ENCODE measurements around the gene NMNAT1. TPM values are rescaled to one million over a fixed set of nuclear protein-coding genes. Genes with fewer than 3 reads are reported as not detected.
"Not testable (repeated sequence)": the region's sequence is repeated elsewhere in the genome, so short reads cannot be mapped to it uniquely, and the experiment has no call there.

NMNAT1 gene
- total RNA-seq, 3 donors from 2014 or later (not counting 1 experiment from before 2014, with no cell fraction given), result 2.6 to 4.7 (median 2.9) TPM

DNA sequence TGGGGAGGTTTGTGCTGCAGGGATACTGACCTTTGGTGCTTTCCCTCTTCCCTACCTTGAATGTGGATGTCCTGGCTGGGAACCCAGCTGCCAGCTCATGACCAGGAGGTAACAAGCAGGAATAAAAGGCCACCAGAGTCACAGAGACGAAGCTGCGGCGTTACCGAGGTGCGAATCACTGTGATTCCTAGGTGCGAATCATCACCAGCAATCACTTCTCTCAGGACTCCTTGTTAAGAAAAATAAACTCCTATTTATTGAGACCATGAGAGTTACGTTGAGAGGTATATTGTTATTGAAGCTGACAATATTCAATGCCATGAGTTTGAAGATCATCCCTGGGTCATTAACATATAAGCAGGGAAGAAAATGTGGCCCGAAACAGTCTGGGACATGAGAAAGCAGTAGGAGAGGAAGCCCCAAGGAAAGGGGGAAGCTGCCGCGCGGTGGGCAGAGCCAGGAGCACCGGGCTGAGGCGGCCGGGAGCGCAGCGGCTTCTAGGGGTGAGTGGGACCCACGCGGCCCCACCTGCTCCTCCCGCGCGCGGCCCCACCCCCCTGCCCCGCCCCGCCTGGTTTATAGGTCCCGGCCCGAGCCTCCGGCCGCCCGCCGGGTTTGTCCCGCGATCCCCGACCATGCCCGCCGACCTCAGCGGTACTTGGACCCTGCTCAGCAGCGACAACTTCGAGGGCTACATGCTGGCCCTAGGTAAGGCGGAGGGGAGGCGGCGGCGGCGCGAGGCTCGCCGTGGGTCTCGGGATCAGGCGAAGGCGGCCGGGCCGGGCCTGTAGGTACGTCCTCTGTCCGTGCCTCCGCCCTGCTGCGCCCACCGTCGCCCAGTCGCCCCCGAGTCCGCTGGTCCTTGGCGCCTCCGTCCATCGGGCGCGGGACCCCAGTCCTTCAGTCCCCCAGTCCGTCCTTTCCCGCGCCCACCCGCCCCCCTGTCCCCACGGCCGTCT lies 53.6 kb downstream of the NMNAT1 start, which contains the start of gene RBP7:
RBP7 (plus strand) TSS at position 605 of the 959 bp plus-strand sequence; CDS start at position 636, 31 bp downstream.
- intact Hi-C loops (cut with micrococcal nuclease), result no loop called here
- Mint-ChIP-seq H3K9me3 (no peaks in the 10 kb centered on the region), H3K4me3 (peak within 1 kb of the TSS; percentile 86), H3K4me1 (peaks cover 15 to 16% of the 10 kb centered on the region in 2 donors), H3K36me3 (no peaks in the 10 kb centered on the region), H3K27ac (no peak within 1 kb of the TSS), H3K27me3 (ENCODE audit: low read depth in 2 of 2) (peaks cover 16 to 30% of the 10 kb centered on the region in 2 donors)
- Histone ChIP-seq H3K27me3 (ENCODE audit: control insufficient read depth, insufficient read depth, low read length) (peaks cover 22% of the 10 kb centered on the region), H3K36me3 (ENCODE audit: control insufficient read depth, insufficient read depth, low read length) (no peaks in the 10 kb centered on the region), H3K27ac (ENCODE audit: low read length) (no peak within 1 kb of the TSS), H3K4me1 (ENCODE audit: control insufficient read depth, insufficient read depth, low read length) (peaks cover 4% of the 10 kb centered on the region), H3K9me3 (ENCODE audit: control insufficient read depth, insufficient read depth, low read length) (no peaks in the 10 kb centered on the region), H3K4me3 (ENCODE audit: low read length) (peak within 1 kb of the TSS; percentile 10)
- WGBS (ENCODE audit: insufficient coverage), result 6% methylated on average over 70 of the region's 71 CpGs
- peak in 2 of 3 donors; percentile 35 to 63 for ATAC-seq
- peak; percentile 16 to 22 for DNase-seq
- no peak for TF ChIP-seq CTCF (IDR thresholded peaks at IDR 0.05)

DNA sequence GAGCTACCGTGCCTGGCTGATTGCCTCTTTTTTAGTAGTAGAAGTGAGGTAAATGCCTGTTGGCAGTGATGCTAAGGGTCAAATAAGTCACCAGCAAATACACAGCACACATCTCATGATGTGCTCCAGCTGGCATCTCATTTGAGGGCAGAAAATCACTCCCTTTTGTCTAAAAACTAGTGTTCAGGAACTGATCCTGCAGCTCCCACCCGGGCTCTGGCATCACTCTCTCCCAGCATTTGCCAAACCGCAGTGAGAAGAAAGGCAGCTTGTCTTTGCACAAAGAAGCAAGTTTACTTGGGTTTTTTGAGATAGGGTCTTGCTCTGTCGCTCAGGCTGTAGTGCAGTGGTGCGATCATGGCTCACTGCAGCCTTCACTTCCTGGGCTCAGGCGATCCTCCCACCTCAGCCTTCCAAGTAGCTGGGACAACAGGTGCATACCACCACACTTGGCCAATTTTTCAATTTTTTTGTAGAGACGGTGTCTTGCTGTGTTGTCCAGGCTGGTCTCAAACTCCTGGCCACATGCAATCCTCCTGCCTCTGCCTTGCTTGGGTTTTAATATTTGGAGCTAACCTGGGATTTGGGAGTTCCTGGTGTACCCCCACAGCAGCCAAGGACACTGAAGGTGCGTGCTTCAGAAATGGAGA lies 57.9 kb downstream of the NMNAT1 start:
- DNase-seq, result no peak
- peaks cover 16 to 20% of the 10 kb centered on the region in 2 donors for H3K27me3 Mint-ChIP-seq (ENCODE audit: low read depth in 2 of 2)
- H3K36me3 ChIP-seq (ENCODE audit: control insufficient read depth, insufficient read depth, low read length), result no peaks in the 10 kb centered on the region
- no peaks in the 10 kb centered on the region for H3K36me3 Mint-ChIP-seq
- H3K27ac Mint-ChIP-seq, result no peak overlapping the region
- intact Hi-C loops (cut with micrococcal nuclease), result no loop called here
- H3K9me3 Mint-ChIP-seq, result no peaks in the 10 kb centered on the region
- peaks cover 18% of the 10 kb centered on the region for H3K27me3 ChIP-seq (ENCODE audit: control insufficient read depth, insufficient read depth, low read length)
- no peak overlapping the region for H3K4me3 ChIP-seq (ENCODE audit: low read length)
- no peak overlapping the region for H3K27ac ChIP-seq (ENCODE audit: low read length)
- peaks cover 4% of the 10 kb centered on the region for H3K4me1 ChIP-seq (ENCODE audit: control insufficient read depth, insufficient read depth, low read length)
- H3K4me1 Mint-ChIP-seq, result peaks cover 15 to 16% of the 10 kb centered on the region in 2 donors
- ATAC-seq, result no peak
- no peaks in the 10 kb centered on the region for H3K9me3 ChIP-seq (ENCODE audit: control insufficient read depth, insufficient read depth, low read length)
- no peak overlapping the region for H3K4me3 Mint-ChIP-seq
- no peak for TF ChIP-seq CTCF (IDR thresholded peaks at IDR 0.05)
- WGBS (ENCODE audit: insufficient coverage), result 89% methylated on average over 7 of the region's 8 CpGs

GRCh38 chr1:10005248-10005647 lies 62.0 kb downstream of the NMNAT1 start:
- WGBS (ENCODE audit: insufficient coverage), result 93% methylated on average over 8 of the region's 8 CpGs
- H3K27ac ChIP-seq (ENCODE audit: low read length); ATAC-seq; H3K36me3 Mint-ChIP-seq; H3K9me3 Mint-ChIP-seq; DNase-seq; H3K4me1 ChIP-seq (ENCODE audit: control insufficient read depth, insufficient read depth, low read length); H3K4me3 Mint-ChIP-seq; H3K27ac Mint-ChIP-seq; intact Hi-C loops (cut with micrococcal nuclease); H3K27me3 Mint-ChIP-seq (ENCODE audit: low read depth in 2 of 2); H3K4me1 Mint-ChIP-seq; H3K4me3 ChIP-seq (ENCODE audit: low read length); H3K9me3 ChIP-seq (ENCODE audit: control insufficient read depth, insufficient read depth, low read length); H3K27me3 ChIP-seq (ENCODE audit: control insufficient read depth, insufficient read depth, low read length); H3K36me3 ChIP-seq (ENCODE audit: control insufficient read depth, insufficient read depth, low read length): not testable (repeated sequence)

DNA sequence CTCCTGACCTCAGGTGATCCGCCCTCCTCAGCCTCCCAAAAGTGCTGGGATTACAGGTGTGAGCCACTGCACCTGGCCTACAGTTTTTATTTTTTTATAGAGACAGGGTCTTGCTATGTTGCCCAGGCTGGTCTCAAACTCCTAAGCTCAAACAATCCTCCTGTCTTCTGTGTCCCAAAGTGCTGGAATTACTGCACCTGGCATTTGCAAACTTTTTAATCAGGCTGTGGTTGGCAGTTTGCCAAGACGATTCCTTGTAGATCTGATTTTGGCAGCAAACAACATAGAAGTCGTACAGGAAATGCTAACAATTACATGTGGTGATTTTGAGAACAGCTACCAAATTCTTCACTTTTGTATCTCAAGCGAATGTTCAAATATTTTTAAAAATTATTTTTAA lies 63.9 kb downstream of the NMNAT1 start:
- no peak overlapping the region for H3K4me3 Mint-ChIP-seq
- H3K27me3 ChIP-seq (ENCODE audit: control insufficient read depth, insufficient read depth, low read length), result no peaks in the 10 kb centered on the region
- H3K4me1 ChIP-seq (ENCODE audit: control insufficient read depth, insufficient read depth, low read length), result no peaks in the 10 kb centered on the region
- H3K27me3 Mint-ChIP-seq (ENCODE audit: low read depth in 2 of 2), result peaks cover 0 to 3% of the 10 kb centered on the region in 2 donors
- H3K4me1 Mint-ChIP-seq, result no peaks in the 10 kb centered on the region
- no peak for DNase-seq
- H3K27ac ChIP-seq (ENCODE audit: low read length), result no peak overlapping the region
- H3K36me3 ChIP-seq (ENCODE audit: control insufficient read depth, insufficient read depth, low read length), result no peaks in the 10 kb centered on the region
- no peak for TF ChIP-seq CTCF (IDR thresholded peaks at IDR 0.05)
- intact Hi-C loops (cut with micrococcal nuclease), result no loop called here
- no peaks in the 10 kb centered on the region for H3K9me3 Mint-ChIP-seq
- H3K27ac Mint-ChIP-seq, result no peak overlapping the region
- 91% methylated on average over 4 of the region's 4 CpGs for WGBS (ENCODE audit: insufficient coverage)
- no peak for ATAC-seq
- no peaks in the 10 kb centered on the region for H3K9me3 ChIP-seq (ENCODE audit: control insufficient read depth, insufficient read depth, low read length)
- no peaks in the 10 kb centered on the region for H3K36me3 Mint-ChIP-seq
- H3K4me3 ChIP-seq (ENCODE audit: low read length), result no peak overlapping the region
